GM12801 (cell line): ENCODE data around the gene CFAP99.

ENCODE experiments used
- TF ChIP-seq, protein P1 (sequence below): IDR thresholded peaks from one replicate; pipeline ENCODE4 v1.5.1; 2011; ENCODE audit warnings: control low read depth; ENCODE audit not compliant: insufficient read length; ENCODE audit errors: extremely low read depth

The CFAP99 gene

GRCh38 chr4:2497324-2497723 is 78.6 kb downstream of the CFAP99 start:
- TF ChIP-seq, protein P1, sequence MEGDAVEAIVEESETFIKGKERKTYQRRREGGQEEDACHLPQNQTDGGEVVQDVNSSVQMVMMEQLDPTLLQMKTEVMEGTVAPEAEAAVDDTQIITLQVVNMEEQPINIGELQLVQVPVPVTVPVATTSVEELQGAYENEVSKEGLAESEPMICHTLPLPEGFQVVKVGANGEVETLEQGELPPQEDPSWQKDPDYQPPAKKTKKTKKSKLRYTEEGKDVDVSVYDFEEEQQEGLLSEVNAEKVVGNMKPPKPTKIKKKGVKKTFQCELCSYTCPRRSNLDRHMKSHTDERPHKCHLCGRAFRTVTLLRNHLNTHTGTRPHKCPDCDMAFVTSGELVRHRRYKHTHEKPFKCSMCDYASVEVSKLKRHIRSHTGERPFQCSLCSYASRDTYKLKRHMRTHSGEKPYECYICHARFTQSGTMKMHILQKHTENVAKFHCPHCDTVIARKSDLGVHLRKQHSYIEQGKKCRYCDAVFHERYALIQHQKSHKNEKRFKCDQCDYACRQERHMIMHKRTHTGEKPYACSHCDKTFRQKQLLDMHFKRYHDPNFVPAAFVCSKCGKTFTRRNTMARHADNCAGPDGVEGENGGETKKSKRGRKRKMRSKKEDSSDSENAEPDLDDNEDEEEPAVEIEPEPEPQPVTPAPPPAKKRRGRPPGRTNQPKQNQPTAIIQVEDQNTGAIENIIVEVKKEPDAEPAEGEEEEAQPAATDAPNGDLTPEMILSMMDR: no peak

DNA sequence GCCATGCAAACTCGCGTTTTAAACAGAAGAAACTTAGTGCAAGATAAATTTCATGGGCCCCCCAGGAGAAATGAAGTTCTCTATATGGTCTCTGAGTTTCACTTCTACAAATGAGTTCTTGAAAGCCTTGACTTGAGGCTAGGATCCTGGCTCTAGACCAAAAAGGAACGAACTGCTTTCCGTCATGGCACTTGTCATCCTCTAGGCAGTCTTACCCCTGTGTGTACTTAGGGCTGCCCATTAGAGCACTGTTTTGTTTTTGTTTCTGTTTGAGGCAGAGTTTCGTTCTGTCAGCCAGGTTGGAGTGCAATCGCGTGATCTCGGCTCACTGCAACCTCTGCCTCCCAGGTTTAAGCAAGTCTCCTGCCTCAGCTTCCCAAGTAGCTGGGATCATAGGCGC is 79.2 kb downstream of the CFAP99 start:
- TF ChIP-seq, protein P1: no peak

- TF ChIP-seq, protein P1: no peak
Observed at GRCh38 chr4:2500547-2500946, 81.8 kb downstream of the CFAP99 start.

DNA sequence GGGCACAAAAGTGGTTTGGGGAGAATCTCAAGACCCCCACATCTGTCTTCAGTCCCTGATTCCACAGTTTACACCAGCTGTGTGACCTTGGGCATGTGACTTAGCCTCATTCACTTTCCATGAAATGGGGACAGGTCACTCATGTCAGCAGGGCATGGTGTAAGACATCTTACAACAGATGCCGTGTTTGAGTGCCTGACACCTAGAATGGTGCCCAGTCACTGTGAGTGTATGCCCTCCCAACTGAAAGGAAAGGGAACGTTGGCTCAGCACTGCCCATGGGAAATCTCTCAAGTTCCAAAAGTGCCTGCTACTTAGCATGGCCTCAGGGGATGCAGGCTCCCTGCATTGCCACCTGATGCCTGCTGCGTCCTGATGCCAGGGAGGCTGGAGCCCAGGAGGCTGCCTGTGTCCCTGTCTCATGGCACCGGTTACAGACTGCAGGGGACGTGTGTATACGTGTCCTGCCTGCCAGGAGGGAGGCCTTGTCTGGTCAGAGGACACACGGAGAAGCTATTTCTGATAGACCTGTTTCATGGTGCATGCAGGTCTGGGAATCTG is 82.4 kb downstream of the CFAP99 start:
- TF ChIP-seq, protein P1: no peak

- TF ChIP-seq, protein P1: no peak
Observed at GRCh38 chr4:2503809-2504208, 85.1 kb downstream of the CFAP99 start.

DNA sequence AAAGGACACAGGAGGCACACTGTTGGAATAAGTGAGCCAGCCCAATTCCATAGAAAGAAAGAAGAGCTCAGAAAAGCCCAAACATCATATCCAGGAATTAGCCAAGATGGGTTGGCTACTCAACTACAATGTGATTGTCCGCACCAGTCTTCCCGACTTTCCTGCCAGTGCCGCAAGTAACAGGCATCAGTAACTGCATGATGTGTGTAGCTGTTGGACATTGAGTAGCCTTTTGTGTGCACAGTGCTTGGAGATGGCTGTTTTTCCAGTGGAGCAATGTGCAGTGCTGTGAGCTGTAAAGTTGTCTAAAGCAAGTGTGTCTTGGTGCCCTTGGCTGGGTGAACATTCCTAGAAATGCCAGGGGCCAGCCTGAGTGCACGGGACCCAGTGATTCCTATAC is 88.5 kb downstream of the CFAP99 start:
- TF ChIP-seq, protein P1: no peak

DNA sequence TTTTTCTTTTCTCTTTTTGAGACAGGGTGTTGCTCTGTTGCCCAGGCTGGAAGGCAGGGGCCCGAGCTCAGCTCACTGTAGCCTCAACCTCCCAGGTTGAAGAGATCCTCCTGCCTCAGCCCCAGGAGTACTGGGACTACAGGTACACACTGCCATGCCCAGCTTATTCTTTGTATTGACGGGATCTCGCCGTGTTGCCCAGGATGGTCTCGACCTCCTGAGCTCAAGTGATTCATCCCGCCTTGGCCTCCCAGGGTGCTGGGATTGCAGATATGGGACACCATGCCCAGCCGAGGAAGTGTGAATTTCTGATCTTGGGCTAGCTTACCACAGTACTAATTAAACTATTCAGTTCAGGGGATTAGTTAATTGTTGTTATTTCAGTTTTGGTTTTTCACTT is 89.1 kb downstream of the CFAP99 start:
- TF ChIP-seq, protein P1: no peak
